Measurements from ENCODE around the gene ESPN.
"Not testable (repeated sequence)": the region's sequence is repeated elsewhere in the genome, so short reads cannot be mapped to it uniquely, and the experiment has no call there.

The ESPN gene, protein sequence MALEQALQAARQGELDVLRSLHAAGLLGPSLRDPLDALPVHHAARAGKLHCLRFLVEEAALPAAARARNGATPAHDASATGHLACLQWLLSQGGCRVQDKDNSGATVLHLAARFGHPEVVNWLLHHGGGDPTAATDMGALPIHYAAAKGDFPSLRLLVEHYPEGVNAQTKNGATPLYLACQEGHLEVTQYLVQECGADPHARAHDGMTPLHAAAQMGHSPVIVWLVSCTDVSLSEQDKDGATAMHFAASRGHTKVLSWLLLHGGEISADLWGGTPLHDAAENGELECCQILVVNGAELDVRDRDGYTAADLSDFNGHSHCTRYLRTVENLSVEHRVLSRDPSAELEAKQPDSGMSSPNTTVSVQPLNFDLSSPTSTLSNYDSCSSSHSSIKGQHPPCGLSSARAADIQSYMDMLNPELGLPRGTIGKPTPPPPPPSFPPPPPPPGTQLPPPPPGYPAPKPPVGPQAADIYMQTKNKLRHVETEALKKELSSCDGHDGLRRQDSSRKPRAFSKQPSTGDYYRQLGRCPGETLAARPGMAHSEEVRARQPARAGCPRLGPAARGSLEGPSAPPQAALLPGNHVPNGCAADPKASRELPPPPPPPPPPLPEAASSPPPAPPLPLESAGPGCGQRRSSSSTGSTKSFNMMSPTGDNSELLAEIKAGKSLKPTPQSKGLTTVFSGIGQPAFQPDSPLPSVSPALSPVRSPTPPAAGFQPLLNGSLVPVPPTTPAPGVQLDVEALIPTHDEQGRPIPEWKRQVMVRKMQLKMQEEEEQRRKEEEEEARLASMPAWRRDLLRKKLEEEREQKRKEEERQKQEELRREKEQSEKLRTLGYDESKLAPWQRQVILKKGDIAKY

DNA sequence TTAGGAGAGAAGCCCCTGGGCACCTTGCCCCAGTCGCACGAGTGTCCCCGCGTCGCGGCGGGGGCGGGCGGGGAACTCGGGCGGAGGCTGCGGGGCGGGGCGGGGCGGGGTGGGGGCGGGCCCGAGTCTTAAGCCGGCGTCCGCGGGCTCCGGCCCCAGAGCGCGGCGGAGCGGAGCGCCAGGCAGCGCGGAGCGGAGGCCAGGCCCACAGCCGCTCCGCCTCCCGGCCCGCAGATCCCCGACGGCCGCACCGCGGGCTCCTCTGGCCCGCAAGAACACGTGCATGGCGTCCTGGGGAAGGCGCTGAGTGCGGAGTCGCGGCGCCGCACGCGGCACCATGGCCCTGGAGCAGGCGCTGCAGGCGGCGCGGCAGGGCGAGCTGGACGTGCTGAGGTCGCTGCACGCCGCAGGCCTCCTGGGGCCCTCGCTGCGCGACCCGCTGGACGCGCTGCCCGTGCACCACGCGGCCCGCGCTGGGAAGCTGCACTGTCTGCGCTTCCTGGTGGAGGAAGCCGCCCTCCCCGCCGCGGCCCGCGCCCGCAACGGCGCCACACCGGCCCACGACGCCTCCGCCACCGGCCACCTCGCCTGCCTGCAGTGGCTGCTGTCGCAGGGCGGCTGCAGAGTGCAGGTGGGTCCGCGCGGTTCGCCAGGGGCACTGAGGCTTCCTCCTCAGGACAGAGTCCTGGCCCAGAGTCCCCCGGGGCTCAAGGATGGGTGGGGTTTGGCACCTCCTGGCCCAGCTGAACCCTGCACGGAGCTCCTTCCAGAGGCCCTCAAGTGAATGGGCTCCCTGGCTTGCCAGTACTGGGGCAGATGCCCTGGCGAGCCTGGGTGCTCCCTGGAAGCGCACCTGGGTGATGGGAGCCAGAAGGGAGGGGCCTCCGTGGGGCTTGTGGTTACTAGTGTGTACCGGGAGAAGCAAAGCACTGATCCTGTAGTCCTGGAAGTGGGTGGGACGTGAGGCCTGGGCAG lies at the start of gene ESPN:
ESPN (plus strand) TSS at position 158 of the 975 bp plus-strand sequence; CDS start at position 338, 180 bp downstream.
- DNase-seq (ENCODE audit: low read depth): no peak

DNA sequence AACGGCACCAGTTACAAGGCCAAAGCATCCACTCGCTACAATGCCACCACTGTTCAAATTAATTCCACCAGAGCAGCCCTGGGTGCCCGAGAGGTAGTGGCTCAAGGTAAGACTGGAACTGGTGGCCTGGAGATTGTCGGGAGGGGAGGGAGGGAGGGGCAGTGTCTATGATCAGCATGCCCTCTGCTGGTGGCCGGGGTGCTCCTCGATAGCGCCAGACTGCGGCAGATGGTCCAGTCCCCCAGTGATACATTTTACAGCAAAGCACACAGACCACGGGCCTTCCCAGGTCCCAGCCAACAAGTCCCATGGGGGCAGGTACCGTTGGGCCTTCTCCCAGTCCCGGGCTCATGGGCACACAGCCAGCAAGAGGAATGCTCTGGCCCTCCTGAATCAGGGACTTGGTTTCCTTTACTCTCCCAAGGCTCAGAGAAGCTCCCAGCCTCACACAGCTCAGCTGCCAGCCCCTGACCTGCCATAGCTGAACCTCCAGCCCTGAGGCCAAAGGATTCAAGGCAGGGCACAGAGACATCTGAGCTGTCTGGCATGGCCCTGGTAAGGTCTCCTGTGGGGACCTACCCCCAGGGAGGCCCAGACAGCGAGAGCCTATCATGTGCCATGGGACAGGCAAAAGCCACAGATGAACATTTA lies 46.4 kb upstream of the ESPN start:
- DNase-seq (ENCODE audit: low read depth): no peak

DNA sequence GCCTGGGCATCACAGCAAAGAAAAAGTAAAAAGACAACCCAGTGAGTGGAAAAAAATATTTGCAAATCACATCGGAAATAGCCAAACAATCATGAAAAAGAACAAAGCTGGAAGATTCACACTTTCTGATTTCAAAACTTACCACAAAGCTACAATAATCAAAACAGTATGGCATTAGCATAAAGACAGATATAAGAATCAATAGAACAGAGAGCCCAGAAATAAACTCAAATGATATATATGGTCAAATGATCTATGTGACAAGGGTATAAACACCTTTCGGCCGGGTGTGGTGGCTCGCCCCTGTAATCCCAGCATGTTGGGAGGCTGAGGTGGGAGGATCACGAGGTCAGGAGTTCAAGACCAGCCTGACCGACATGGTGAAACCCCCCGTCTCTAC lies 44.5 kb upstream of the ESPN start:
- no peak for DNase-seq (ENCODE audit: low read depth)

DNA sequence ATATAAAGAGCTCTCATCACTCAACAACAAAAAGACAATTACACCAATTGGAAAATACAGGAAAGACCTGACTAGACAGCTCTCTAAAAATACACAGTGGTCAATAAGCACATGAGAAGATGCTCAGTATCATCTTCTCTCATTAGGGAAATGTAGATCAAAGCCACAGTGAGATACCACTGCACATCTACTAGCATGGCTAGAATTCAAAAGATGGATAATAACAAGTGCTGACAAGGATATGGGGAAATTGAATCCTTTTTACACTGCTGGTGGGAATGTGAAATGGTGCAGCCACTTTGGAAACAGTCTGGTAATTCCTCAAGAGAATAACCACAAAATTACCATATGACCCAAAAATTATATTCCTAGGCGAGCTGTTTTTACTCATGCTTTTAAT lies 40.4 kb upstream of the ESPN start:
- no peak for DNase-seq (ENCODE audit: low read depth)

DNA sequence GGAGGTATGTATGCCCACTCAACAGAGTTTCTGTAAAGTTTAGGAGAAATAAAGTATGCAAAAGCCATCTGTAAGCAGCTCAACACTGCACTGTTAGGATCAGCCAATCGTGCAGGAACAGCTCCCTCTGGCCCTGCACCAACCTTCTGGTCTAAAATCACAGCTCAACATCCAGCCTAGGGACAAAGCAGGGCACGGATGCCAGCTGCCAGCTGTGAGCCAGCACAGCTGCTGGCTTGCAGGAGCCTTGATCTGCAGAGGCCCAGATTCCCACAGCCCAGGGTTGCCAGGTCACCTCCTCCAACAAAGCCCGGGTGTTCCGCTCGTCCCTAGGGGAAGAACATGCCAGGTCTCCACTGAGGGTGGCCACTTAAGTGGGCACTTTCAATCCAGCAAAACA lies 39.6 kb upstream of the ESPN start:
- DNase-seq (ENCODE audit: low read depth): no peak

DNA sequence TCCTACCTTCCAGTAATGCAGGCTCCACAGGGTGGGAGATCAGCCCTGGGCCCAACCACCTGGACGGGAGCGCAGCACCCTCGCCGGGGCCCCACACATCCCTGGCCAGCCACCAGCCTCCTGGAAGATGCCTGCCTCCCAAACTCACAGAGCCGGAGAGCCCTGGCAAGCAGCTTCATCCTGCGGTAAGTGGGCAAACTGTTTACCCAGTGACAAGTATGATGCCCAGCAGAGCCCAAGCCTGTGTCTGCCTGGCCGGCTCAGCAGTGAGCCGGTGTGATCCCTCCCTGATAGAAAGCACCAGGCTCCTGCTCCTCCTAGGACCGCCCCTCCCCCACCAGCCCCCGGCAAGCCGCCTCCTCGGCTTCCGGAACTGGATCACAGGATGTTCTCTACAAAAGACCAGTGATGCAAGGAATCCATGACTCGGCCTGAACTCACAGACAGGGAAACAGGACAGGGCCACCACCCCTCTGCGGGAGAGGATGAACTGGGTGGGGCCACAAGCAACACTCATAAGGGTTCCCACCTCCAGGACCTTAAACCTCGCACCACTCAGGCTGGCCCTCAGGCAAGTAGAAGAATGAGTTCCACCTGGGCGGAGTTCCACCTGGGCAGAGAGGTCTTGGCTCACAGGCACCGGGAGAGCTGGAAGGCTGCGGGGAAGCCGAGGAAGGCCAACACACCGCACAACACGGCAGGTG lies 38.9 kb upstream of the ESPN start:
- no peak for DNase-seq (ENCODE audit: low read depth)

DNA sequence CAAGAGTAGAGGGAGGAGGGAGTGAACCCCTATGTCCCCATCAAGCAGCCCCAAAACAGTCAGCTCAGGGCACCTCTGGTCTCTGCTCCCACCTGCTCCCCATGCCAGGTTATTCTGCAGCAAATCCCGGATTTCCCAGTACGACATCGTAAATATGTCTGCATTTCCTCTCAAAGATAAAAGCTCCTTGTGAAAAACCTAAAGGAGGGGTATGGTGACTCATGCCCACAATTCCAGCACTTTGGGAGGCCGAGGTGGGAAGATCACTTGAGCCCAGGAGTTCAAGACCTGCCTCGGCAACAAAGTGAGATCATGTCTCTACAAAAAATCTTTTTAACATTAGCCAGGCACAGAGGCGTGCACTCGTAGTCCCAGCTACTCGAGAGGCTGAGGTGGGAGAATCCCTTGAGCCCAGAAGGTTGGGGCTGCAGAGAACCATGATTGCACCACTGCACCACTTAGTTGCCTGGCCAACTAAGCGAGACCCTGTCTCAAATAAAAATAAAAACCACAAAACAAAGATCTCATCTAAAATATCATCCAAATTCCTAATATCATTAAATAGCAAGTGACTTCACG lies 38.1 kb upstream of the ESPN start:
- no peak for DNase-seq (ENCODE audit: low read depth)

DNA sequence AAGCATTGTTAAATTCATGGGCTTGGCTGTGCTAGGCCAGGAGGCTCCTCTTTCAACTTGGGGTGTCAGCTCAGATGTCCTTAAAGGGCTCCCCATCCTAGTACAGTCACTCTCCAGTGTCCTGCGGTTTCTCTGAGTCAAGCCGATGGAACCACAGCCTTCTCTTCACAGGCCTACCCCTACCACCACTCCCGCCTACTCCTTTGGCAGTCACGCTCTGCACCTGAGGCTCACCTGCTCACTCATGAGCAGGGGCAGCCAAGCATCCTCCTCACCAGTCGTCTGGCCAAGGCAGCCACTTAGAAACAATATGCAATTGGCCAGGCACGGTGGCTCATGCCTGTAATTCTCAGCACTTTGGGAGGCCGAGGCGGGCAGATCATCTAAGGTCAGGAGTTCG lies 34.6 kb upstream of the ESPN start:
- no peak for DNase-seq (ENCODE audit: low read depth)

DNA sequence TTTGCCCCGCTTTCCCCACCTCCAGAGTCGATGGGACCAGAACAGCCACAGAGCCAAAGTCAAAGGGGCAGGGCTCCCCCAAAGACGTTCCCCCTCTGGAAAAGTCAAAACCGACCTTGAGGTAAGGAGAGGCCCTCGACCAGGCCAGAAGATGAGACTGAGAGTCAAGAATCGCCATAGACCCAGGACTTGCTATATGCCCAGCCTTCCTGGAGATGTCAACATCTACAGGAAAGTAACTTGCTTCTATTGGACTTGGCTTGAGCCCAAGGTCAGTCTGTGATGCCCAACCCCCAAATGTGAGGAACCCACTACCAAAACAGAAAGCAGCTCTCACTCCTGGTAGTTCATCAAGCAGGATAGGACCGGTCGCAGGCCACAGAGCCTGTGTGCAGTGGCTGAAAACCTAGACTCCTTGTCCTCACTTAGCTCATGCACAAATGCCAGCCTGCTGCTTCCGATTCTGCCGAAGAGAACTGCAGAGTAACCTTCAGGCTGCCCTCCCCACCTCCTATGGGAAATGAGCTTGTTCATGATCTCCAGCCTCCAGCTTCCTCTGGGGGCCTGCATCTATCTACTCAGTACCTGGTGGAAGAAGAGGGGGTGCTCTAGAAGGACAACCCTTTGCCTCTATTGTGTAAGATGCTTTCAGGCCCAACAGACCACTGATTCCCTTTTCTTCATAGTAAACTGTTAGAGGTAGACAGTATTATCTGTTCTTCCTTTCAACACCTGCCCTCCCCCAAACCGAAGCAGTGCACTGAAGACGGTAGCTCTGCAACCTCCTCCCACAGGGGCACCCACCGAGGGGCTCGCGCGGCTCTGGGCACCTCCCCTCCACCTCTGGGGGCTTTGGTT lies 32.4 kb upstream of the ESPN start:
- DNase-seq (ENCODE audit: low read depth): no peak

DNA sequence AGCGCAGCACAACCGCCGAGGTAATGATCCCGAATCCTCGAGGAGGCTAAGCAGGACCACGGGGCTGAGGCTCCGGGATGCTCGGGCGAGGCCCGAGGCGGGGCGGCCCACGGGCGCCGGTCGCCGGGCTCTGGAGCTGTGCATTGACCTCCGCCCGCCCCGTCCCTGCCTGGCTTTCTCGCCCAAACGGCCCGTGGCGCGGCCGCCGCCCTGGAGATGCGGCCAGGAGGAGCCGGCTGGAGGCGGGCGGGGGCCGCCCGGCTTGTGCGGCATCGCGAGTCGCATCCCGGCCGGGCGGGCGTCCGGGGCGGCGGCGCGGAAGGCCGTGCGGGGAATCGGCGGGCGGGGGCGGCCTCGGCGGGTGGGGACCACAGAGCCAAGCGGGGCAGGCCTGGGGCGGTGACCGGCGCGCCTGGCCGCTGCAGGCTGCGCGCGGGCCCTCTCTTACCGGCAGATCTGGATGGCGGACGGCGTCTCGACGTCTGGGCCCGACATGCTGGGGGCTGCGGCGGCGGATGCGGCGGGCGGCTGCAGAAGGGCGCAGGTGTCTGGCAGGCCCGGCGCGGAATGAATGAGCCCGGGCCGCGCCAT lies 31.7 kb upstream of the ESPN start:
- no peak for DNase-seq (ENCODE audit: low read depth)

DNA sequence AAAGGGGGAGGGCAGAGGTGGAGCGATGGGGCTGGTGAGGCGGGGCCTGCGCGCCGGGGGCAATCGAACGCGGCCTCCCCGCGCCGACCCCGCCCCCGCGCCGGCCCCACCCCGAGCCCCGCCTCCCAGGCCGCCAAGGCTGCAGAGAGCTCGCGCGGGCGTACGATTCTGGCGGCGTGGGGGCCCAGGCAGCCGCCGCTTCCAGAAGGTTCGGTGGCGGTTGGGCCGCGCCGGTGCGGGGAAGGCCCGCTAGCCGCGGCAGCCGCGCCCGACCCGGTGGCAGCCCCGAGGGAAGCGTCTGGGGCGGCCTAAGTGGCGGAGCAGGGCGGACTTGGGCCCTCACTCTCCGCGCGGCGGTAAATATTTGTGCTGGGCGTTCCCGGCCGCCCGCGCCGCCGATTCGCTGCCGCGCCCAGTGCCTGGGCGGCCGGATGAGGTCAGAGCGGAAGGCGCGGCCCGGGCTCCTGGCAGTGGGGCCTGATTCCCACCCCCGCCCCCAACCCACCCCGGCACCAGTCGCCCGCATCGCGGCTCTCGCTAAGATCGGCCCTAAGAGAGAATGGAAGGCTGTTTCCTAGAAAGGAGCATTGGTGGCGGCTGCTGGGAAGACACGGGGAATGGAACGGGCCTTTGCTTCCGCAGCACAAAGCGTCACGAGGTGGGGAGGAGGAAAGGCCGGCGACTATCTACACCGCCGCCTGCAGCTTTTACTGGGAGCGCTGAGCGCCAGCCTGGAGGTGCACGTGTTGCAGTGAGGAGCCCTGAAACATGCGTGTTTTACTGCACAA lies 31.0 kb upstream of the ESPN start, which contains the start of gene ACOT7:
ACOT7 (minus strand) TSS at position 368 of the 788 bp plus-strand sequence. CDS start 368 bp downstream, outside the sequence.
- peak; percentile 85 for DNase-seq (ENCODE audit: low read depth)

DNA sequence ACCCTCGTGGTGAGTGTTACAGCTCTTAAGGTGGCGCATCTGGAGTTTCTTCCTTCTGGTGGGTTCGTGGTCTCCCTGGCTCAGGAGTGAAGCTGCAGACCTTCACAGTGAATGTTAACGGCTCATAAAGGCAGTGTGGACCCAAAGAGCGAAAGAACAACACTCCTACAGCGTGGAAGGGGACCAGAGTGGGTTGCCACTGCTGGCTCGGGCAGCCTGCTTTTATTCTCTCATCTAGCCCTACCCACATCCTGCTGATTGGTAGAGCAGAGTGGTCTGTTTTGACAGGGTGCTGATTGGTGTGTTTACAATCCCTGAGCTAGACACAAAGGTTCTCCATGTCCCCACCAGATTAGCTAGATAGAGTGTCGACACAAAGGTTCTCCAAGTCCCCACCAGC lies 29.4 kb upstream of the ESPN start:
- DNase-seq (ENCODE audit: low read depth): not testable (repeated sequence)

DNA sequence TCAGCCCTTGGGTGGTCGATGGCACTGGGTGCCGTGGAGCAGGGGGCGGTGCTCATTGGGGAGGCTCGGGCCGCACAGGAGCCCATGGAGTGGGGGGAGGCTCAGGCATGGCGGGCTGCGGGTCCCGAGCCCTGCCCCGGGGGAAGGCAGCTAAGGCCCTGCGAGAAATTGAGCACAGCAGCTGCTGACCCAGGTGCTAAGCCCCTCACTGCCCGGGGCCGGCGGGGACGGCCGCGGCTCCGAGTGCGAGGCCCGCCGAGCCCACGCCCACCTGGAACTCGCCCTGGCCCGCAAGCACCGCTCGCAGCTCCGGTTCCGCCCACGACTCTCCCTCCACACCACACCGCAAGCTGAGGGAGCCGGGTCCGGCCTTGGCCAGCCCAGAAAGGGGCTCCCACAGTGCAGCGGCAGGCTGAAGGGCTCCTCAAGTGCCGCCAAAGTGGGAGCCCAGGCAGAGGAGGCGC lies 28.8 kb upstream of the ESPN start:
- DNase-seq (ENCODE audit: low read depth): not testable (repeated sequence)

DNA sequence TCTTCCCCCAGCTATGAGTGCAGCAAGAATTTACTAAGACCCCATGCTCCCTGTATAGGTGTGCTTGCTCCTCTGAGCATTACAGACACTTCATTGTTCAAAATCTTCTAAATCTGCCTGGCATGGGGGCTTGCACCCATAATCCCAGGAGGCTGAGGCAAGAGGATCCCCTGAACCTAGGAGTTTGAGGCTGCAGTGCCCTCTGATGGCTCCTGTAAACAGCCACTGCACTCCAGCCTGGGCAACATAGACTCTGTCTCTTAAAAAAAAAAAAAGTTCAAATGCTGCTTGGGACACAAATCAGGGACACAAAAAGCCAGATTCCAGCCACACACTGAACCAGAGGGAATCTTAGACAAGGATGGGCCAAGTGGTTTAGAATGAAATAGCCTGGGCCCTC lies 27.6 kb upstream of the ESPN start:
- DNase-seq (ENCODE audit: low read depth): no peak

DNA sequence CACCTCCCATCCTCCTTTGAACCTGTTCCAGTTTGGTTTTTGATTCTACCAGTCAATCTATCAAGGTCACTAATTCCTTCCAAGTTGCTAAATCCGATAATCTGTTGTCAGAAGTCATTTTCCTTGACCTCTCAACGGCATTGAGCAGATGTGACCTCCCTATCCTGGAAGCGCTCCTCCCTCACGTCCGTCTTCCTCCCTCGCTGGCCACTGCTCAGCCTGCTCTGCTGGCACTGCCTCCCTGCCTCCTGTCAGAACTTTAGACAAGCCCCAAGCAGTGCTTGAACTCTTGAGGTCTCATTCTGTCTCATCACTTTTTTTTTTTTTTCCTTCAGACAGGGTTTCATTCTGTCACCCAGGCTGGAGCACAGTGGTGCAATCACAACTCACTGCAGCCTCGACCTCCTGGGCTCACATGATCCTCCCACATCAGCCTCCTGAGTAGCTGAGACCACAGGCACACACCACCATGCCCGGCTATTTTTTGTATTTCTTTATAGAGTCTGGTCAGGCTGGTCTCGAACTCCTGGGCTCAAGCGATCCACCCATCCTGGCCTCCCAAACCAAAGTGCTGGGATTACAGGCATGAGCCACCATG lies 26.6 kb upstream of the ESPN start:
- DNase-seq (ENCODE audit: low read depth): no peak

DNA sequence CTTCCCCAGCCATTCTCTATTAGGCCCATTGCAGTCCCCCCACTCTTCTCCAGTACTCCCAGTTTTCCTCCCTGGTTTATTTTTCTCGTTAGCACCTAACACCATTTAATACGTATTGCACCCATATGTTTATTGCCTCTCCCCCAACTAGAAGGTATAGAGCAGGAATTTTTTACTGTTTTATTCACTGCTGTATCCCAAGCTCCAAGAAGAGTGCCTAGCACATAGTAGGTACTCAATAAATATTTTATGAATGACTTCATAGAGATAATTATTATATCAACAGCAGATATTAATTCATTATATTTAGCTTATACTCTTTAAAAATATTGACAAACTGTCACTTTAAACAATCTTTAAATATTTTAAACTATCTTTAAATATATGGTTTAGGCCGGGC lies 25.3 kb upstream of the ESPN start:
- no peak for DNase-seq (ENCODE audit: low read depth)

DNA sequence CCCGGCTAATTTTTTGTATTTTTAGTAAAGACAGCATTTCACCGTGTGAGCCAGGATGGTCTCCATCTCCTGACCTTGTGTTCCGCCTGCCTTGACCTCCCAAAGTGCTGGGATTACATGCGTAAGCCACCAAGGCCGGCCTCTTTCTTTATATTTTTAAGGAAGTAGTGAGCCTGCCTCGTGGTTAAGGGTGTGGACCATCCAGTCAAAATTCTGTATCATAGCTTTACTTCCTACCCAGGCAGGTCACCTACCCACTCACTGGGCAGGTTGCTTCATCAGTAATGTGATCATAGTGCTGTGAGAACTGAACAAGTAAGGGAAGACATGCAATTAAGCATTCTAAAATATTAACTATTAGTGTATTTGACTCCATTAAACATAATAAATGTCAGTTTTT lies 22.9 kb upstream of the ESPN start:
- DNase-seq (ENCODE audit: low read depth): no peak

DNA sequence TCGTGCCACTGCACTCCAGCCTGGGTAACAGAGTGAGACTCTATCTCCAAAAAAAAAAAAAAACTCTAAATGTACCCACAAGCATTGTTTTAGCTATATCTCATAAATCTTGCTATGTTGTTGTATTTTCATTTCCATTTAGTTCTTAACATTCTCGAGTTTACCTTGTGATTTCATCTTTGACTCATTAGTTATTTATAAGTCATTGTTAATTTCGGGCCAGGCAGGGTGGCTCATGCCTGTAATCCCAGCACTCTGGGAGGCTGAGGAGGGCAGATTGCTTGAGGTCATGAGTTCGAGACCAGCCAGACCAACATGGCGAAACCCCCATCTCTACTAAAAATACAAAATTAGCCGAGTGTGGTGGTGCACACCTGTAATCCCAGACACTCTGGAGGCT lies 16.6 kb upstream of the ESPN start:
- DNase-seq (ENCODE audit: low read depth): no peak

All from activated T-cell treated with anti-CD3 and anti-CD28 coated beads for 24 hours (primary cell).